ENCODE measurements around the gene SUSD5.

DNA sequence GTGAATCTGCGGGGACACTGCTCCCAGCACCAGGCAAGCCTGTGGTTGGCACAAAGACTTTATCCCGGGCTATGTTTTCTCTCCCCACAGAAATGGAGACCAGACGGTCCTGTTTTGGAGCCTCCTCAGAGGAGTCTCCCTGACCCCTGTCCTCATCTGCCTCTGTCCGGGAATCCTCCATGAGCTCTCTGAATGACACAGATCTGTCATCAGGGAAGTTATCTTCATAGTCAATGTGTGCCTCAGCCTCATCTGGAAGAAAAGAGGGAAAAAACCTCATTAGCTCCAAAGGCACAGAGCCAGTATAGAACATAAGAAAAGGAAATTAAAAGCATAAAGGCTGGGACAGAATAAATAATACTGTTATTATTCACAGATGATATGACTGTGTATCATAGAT lies 64.8 kb downstream of the SUSD5 start:
- TF ChIP-seq CTCF (IDR thresholded peaks at IDR 0.05; ENCODE audit: low read length) (no peak), EZH2phosphoT487 (IDR thresholded peaks at IDR 0.05; ENCODE audit: low read length) (no peak)

Data from MM.1S (cell line).